IMR-90 (cell line): ENCODE data around the gene CGNL1. TPM values are rescaled to one million over a fixed set of nuclear protein-coding genes. Genes with fewer than 3 reads are reported as not detected.

ENCODE experiments used
- ATAC-seq: fragments of 200-7000 bp; cut with Tn5 transposase; 2 replicates; pipeline ENCODE4 v1.9.1; 2020; ENCODE audit warnings: low read depth, mild to moderate bottlenecking, moderate library complexity
- BruUV-seq: library from RNA; stranded (reverse); fragments of 400-500 nt; replicated peaks from 2 replicates; lab custom pipeline; 2021; lab: Mats Ljungman, UMichigan
- CTCF ChIA-PET: fragments of 300-600 bp; formaldehyde crosslinking; extraction: SDS; loops from one replicate; lab custom pipeline; 2021; ENCODE audit warnings: antibody characterized with exemption; lab: Yijun Ruan, JAX
- POLR2A ChIA-PET: fragments of 300-600 bp; sonication (Branson Sonifier 250); formaldehyde crosslinking; loops from one replicate; lab custom pipeline; 2022; ENCODE audit warnings: antibody characterized with exemption; ENCODE audit not compliant: unreplicated experiment; lab: Charles Lee
- DNase-seq: peaks from one replicate; pipeline ENCODE4 v3.0.0; 2013
- H2AFZ ChIP-seq: replicated peaks from 2 replicates; pipeline ENCODE3; 2013; ENCODE audit warnings: low read length, mild to moderate bottlenecking; ENCODE audit not compliant: poor library complexity
- H2AK5ac ChIP-seq: 2 replicates; pipeline ENCODE4 v1.6.1; 2013; ENCODE audit warnings: low read depth, low read length, inconsistent platforms
- H2AK9ac ChIP-seq: replicated peaks from 2 replicates; pipeline ENCODE3; 2013; ENCODE audit warnings: mild to moderate bottlenecking, low read depth, low read length, moderate library complexity; ENCODE audit not compliant: poor library complexity
- H2BK120ac ChIP-seq: 2 replicates; pipeline ENCODE4 v1.6.1; 2013; ENCODE audit warnings: low read depth, low read length, inconsistent platforms
- H2BK15ac ChIP-seq: 3 replicates; pipeline ENCODE4 v1.6.1; 2013; ENCODE audit warnings: low read depth, low read length, inconsistent platforms
- H2BK20ac ChIP-seq: 2 replicates; pipeline ENCODE4 v1.6.1; 2013; ENCODE audit warnings: low read depth, mild to moderate bottlenecking, inconsistent platforms, low read length, moderate library complexity
- H2BK5ac ChIP-seq: 2 replicates; pipeline ENCODE4 v1.6.1; 2013; ENCODE audit warnings: mild to moderate bottlenecking, low read depth, low read length, inconsistent platforms; ENCODE audit not compliant: poor library complexity, severe bottlenecking
- H3K14ac ChIP-seq: replicated peaks from 2 replicates; pipeline ENCODE4 v1.6.1; 2013; ENCODE audit warnings: low read depth, low read length, inconsistent platforms
- H3K18ac ChIP-seq: 2 replicates; pipeline ENCODE4 v1.6.1; 2013; ENCODE audit warnings: low read depth, low read length, control low read depth
- H3K23ac ChIP-seq: 2 replicates; pipeline ENCODE4 v1.6.1; 2013; ENCODE audit warnings: low read depth, low read length, inconsistent platforms
- H3K27ac ChIP-seq: 2 replicates; pipeline ENCODE4 v1.5.1; 2013; ENCODE audit warnings: mild to moderate bottlenecking, control low read depth, low read length; ENCODE audit not compliant: insufficient read depth
- H3K27me3 ChIP-seq: 2 replicates; pipeline ENCODE4 v1.6.1; 2013; ENCODE audit warnings: low read length; ENCODE audit not compliant: control insufficient read depth, insufficient read depth
- H3K36me3 ChIP-seq: 2 replicates; pipeline ENCODE4 v1.6.1; 2013; ENCODE audit warnings: low read length, mixed read lengths; ENCODE audit not compliant: control insufficient read depth, insufficient read depth
- H3K4ac ChIP-seq: 2 replicates; pipeline ENCODE4 v1.6.1; 2013; ENCODE audit warnings: low read depth, low read length, inconsistent platforms
- H3K4me1 ChIP-seq: 2 replicates; pipeline ENCODE4 v1.6.1; 2013; ENCODE audit warnings: low read length, mixed read lengths; ENCODE audit not compliant: control insufficient read depth, insufficient read depth
- H3K4me2 ChIP-seq: 2 replicates; pipeline ENCODE4 v1.6.1; 2013; ENCODE audit warnings: low read depth, mild to moderate bottlenecking, control low read depth, low read length, moderate library complexity
- H3K4me3 ChIP-seq: 2 replicates; pipeline ENCODE4 v1.5.1; 2013; ENCODE audit warnings: low read depth, mild to moderate bottlenecking, control low read depth, low read length, moderate library complexity; ENCODE audit not compliant: insufficient read depth
- H3K56ac ChIP-seq: 2 replicates; pipeline ENCODE4 v1.6.1; 2013; ENCODE audit warnings: low read length, inconsistent platforms; ENCODE audit not compliant: insufficient read depth; ENCODE audit errors: extremely low read depth
- H3K79me1 ChIP-seq, 2 experiments: 2 replicates each; pipeline ENCODE4 v1.6.1; 2013; ENCODE audit warnings: low read length in 2 of 2, inconsistent platforms in 1 of 2, low read depth in 1 of 2
- H3K9ac ChIP-seq: 2 replicates; pipeline ENCODE4 v1.6.1; 2013; ENCODE audit warnings: low read depth, low read length, control low read depth
- H3K9me1 ChIP-seq: 2 replicates; pipeline ENCODE4 v1.6.1; 2013; ENCODE audit warnings: low read length, inconsistent platforms; ENCODE audit not compliant: insufficient read depth
- H3K9me3 ChIP-seq: 2 replicates; pipeline ENCODE4 v1.6.1; 2013; ENCODE audit warnings: low read length; ENCODE audit not compliant: control insufficient read depth, insufficient read depth
- H4K20me1 ChIP-seq: 2 replicates; pipeline ENCODE4 v1.6.1; 2013; ENCODE audit warnings: low read length, inconsistent platforms; ENCODE audit not compliant: insufficient read depth
- H4K5ac ChIP-seq: 2 replicates; pipeline ENCODE4 v1.6.1; 2013; ENCODE audit warnings: mild to moderate bottlenecking, low read depth, low read length, control low read depth
- H4K8ac ChIP-seq, 2 experiments: 2 replicates each; pipeline ENCODE4 v1.6.1; 2013; ENCODE audit warnings: low read depth in 2 of 2, low read length in 2 of 2, control low read depth in 1 of 2, inconsistent platforms in 1 of 2
- H4K91ac ChIP-seq: 2 replicates; pipeline ENCODE4 v1.6.1; 2013; ENCODE audit warnings: low read depth, low read length, inconsistent platforms; ENCODE audit not compliant: insufficient read depth
- BHLHE40 ChIP-seq: fragments of 150-350 bp; IDR thresholded peaks from 2 replicates; pipeline ENCODE4 v1.6.1; 2016; ENCODE audit warnings: mild to moderate bottlenecking, low read depth, low read length
- CEBPB ChIP-seq: IDR thresholded peaks from 2 replicates; pipeline ENCODE4 v1.6.1; 2012; ENCODE audit warnings: low read depth, low read length, improper control_type of control experiment
- CHD1 ChIP-seq: IDR thresholded peaks from 2 replicates; pipeline ENCODE4 v1.6.1; 2012; ENCODE audit warnings: low read depth, low read length, improper control_type of control experiment
- CTCF ChIP-seq: conservative IDR thresholded peaks from 2 replicates; pipeline ENCODE4 v1.5.1; 2012; ENCODE audit warnings: mild to moderate bottlenecking, low read depth, low read length, improper control_type of control experiment
- FOS ChIP-seq: fragments of 150-350 bp; IDR thresholded peaks from 2 replicates; pipeline ENCODE4 v1.6.1; 2016; ENCODE audit warnings: low read depth, low read length
- MAFK ChIP-seq: IDR thresholded peaks from 2 replicates; pipeline ENCODE4 v1.6.1; 2012; ENCODE audit warnings: low read depth, low read length, improper control_type of control experiment
- MAZ ChIP-seq: IDR thresholded peaks from 2 replicates; pipeline ENCODE4 v1.6.1; 2012; ENCODE audit warnings: low read depth, mild to moderate bottlenecking, low read length, improper control_type of control experiment, moderate library complexity, borderline replicate concordance
- MXI1 ChIP-seq: IDR thresholded peaks from 2 replicates; pipeline ENCODE4 v1.6.1; 2012; ENCODE audit warnings: low read depth, mild to moderate bottlenecking, low read length, moderate library complexity, borderline replicate concordance
- NFE2L2 ChIP-seq: fragments of 150-350 bp; IDR thresholded peaks from 2 replicates; pipeline ENCODE4 v1.6.1; 2016; ENCODE audit warnings: low read depth, mild to moderate bottlenecking, low read length
- POLR2A ChIP-seq: IDR thresholded peaks from 2 replicates; pipeline ENCODE4 v1.6.1; 2012; ENCODE audit warnings: mild to moderate bottlenecking, low read depth, low read length
- RAD21 ChIP-seq: IDR thresholded peaks from 2 replicates; pipeline ENCODE4 v1.6.1; 2012; ENCODE audit warnings: low read length, improper control_type of control experiment
- RCOR1 ChIP-seq: IDR thresholded peaks from 2 replicates; pipeline ENCODE4 v1.6.1; 2012; ENCODE audit warnings: mild to moderate bottlenecking, low read length, improper control_type of control experiment; ENCODE audit not compliant: insufficient replicate concordance
- RFX5 ChIP-seq: IDR thresholded peaks from 2 replicates; pipeline ENCODE4 v1.8.0; 2012; ENCODE audit warnings: low read depth, mild to moderate bottlenecking, low read length, moderate library complexity
- SMC3 ChIP-seq: fragments of 150-350 bp; IDR thresholded peaks from 2 replicates; pipeline ENCODE4 v1.6.1; 2016; ENCODE audit warnings: low read depth, mild to moderate bottlenecking, antibody characterized with exemption, low read length, moderate library complexity
- WGBS, 2 experiments: methylation state at CpG; one replicate each; pipeline versions ENCODE4 v1.1.5 to v1.1.7; 2013; ENCODE audit warnings: missing lambda C conversion rate in 2 of 2; ENCODE audit not compliant: insufficient read length in 1 of 2; ENCODE audit errors: extremely low coverage in 2 of 2; 5-methylcytosine and 5-hydroxymethylcytosine counted together
- dilution Hi-C: fragments of 300-500 bp; cut with HindIII; formaldehyde crosslinking; loops from one replicate; pipeline ENCODE4 v1.14.3; 2018; ENCODE audit warnings: low sequenced_read_pairs; ENCODE audit not compliant: unreplicated experiment
- in situ Hi-C: fragments of 300-500 bp; cut with MboI; formaldehyde crosslinking; loops from 3 replicates; pipeline ENCODE4 v1.14.3; 2019; ENCODE audit warnings: low sequenced_read_pairs, inconsistent platforms, mixed read lengths
- intact Hi-C: fragments of 100-400 bp; cut with micrococcal nuclease; formaldehyde crosslinking; loops from 2 replicates; pipeline ENCODE4 v1.10.0; 2022
- polyA plus RNA-seq, 3 experiments: library from polyadenylated mRNA; depleted of rRNA; stranded (reverse); fragments of >200 nt; gene quantifications; 2 replicates each; pipeline ENCODE4 v1.2.3, GENCODE V29; 2012; ENCODE audit warnings: low replicate concordance in 1 of 3
- total RNA-seq: library from RNA; depleted of rRNA; stranded (reverse); fragments of >200 nt; gene quantifications from 2 replicates; pipeline ENCODE4 v1.2.3, GENCODE V29; 2012
- TF ChIP-seq, protein P1 (sequence below): fragments of 150-350 bp; IDR thresholded peaks from 2 replicates; pipeline ENCODE4 v1.6.1; 2016; ENCODE audit warnings: low read depth, mild to moderate bottlenecking, low read length, moderate library complexity, borderline replicate concordance
- TF ChIP-seq, protein P2 (sequence below): fragments of 150-350 bp; IDR thresholded peaks from 2 replicates; pipeline ENCODE4 v1.6.1; 2017; ENCODE audit warnings: mild to moderate bottlenecking, antibody characterized with exemption, low read length, low read depth

Gene CGNL1
- total and polyA plus RNA-seq, 2 of the 4 experiments (the other 2 are of a cell fraction) = 0.07 to 0.18 TPM

DNA sequence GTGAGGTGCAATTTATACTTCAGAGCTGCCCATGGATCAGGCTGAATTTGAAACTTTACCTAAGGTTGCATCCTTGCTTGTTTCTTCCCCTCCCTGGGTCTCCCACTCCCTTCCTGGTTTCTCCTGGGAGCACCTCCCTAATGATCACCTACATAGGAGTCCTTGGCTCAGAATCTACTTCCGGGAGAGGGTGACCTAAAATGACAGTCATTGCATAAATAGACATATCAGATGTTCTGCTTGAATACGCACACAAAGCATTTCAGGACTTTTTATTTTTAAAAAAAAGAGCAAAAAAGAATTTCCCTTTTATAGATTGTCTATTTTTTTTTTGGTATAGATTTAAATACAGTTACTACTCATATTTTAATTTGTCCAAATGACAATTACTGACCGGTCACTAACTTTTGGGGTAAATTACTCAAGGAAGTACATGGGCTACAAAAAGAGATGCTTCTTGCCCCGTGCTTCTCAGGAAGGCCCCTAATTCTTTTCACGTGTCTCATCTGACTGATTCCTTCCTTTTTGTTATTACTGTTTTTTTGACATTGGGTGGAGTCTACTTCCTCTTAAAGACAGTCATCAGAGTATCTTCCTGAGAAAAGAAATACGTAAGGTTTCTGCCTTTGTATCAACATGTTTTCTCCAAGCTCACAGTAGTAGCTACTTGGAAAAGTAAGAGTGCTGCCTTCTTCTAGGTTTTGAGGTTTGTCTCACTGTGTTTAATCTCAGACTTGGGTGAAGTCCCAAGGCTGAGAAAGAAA is 210.5 kb downstream of the CGNL1 start:
- Histone ChIP-seq H3K4ac (no peak overlapping the region), H4K5ac (no peak overlapping the region), H2AFZ (no peak overlapping the region), H2BK5ac (no peak overlapping the region), H3K4me2 (no peak overlapping the region), H3K9me1 (no peaks in the 10 kb centered on the region; the same call in 1 of the 2 replicates), H3K9me3 (peaks cover 8% of the 10 kb centered on the region; the same call in 1 of the 2 replicates), H2BK20ac (no peak overlapping the region), H3K79me1 (no peaks in the 10 kb centered on the region), H2AK5ac (no peak overlapping the region), H3K23ac (no peak overlapping the region), H3K27ac (no peak overlapping the region), H3K36me3 (no peaks in the 10 kb centered on the region), H2AK9ac (no peak overlapping the region), H3K4me3 (no peak overlapping the region), H4K20me1 (no peaks in the 10 kb centered on the region), H3K56ac (no peak overlapping the region), H3K27me3 (peaks cover 28% of the 10 kb centered on the region), H4K91ac (no peak overlapping the region), H3K4me1 (no peaks in the 10 kb centered on the region), H2BK120ac (no peak overlapping the region), H4K8ac (no peak overlapping the region), H3K18ac (no peak overlapping the region), H3K9ac (no peak overlapping the region), H3K14ac (no peak overlapping the region), H2BK15ac (no peak overlapping the region)
- no peak for ATAC-seq
- dilution Hi-C loops (no loop called here), intact Hi-C loops (no loop called here), in situ Hi-C loops (no loop called here)
- POLR2A ChIA-PET = no interaction called here
- DNase-seq = no peak
- TF ChIP-seq, protein P1, sequence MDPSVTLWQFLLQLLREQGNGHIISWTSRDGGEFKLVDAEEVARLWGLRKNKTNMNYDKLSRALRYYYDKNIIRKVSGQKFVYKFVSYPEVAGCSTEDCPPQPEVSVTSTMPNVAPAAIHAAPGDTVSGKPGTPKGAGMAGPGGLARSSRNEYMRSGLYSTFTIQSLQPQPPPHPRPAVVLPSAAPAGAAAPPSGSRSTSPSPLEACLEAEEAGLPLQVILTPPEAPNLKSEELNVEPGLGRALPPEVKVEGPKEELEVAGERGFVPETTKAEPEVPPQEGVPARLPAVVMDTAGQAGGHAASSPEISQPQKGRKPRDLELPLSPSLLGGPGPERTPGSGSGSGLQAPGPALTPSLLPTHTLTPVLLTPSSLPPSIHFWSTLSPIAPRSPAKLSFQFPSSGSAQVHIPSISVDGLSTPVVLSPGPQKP = no peak
- TF ChIP-seq, protein P2, sequence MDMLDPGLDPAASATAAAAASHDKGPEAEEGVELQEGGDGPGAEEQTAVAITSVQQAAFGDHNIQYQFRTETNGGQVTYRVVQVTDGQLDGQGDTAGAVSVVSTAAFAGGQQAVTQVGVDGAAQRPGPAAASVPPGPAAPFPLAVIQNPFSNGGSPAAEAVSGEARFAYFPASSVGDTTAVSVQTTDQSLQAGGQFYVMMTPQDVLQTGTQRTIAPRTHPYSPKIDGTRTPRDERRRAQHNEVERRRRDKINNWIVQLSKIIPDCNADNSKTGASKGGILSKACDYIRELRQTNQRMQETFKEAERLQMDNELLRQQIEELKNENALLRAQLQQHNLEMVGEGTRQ = no peak
- TF ChIP-seq POLR2A (no peak), NFE2L2 (no peak), SMC3 (no peak), MXI1 (no peak), CEBPB (no peak), RFX5 (no peak), BHLHE40 (no peak), FOS (no peak), MAZ (no peak), RAD21 (no peak), MAFK (no peak), RCOR1 (no peak), CTCF (no peak), CHD1 (no peak)
- BruUV-seq = no TSS peak
- no CpG with 5 or more reads among the region's 6 CpGs for WGBS, 2 experiments
- CTCF ChIA-PET = no interaction called here
